ENCODE data around the gene TMEM86B.

DNA sequence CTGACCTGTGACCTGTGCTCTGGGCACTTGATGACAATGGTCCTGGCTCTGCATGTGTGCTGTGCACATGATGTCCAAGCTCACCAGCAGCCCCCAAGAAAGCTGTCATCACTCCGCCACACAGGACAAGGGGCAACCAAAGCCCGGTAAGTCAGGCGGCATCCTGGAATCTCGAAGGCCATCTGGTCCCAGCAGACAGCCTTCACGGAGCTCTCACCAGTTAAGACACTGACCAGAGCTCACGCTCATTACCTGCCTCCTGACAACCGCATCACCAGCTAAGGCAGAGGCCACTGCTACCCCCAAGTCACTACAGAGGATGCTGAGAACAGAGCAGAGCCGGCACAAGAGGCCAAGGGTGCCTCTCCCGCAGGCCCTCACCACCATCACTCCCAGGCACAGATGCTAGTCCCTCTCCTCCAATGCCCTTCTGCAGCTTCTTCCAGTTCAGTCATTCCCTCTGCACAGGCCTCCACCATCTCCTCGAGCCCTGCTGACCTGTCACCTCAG, 19.7 kb upstream of the TMEM86B start:
- no peak for TF ChIP-seq EZH2phosphoT487 (IDR thresholded peaks at IDR 0.05; ENCODE audit: insufficient read depth, low read depth)
- no peak for TF ChIP-seq EZH2 (IDR thresholded peaks at IDR 0.05; ENCODE audit: insufficient read depth, poor library complexity, severe bottlenecking)
